HG02852 (cell line): ENCODE results near the gene SFMBT2.
A peak's percentile ranks its signal among the peaks of the same experiment; 100 is the strongest.

Experiments
- ATAC-seq: cut with Tn5 transposase; IDR thresholded peaks from one replicate; pipeline ENCODE4 v1.9.1; 2021; ENCODE audit warnings: mild to moderate bottlenecking, moderate library complexity; ENCODE audit not compliant: unreplicated experiment

SFMBT2 gene

GRCh38 chr10:7370511-7370910, 40.3 kb downstream of the SFMBT2 start:
- ATAC-seq = no peak

GRCh38 chr10:7365027-7365745, 45.6 kb downstream of the SFMBT2 start:
- ATAC-seq = no peak

- ATAC-seq = no peak
Observed at GRCh38 chr10:7364474-7364873, 46.4 kb downstream of the SFMBT2 start.

- no peak for ATAC-seq
Observed at GRCh38 chr10:7363700-7364099, 47.1 kb downstream of the SFMBT2 start.

- ATAC-seq = no peak
Observed at GRCh38 chr10:7362471-7362870, 48.4 kb downstream of the SFMBT2 start.

- no peak for ATAC-seq
Observed at GRCh38 chr10:7361316-7361715, 49.5 kb downstream of the SFMBT2 start.

- no peak for ATAC-seq
Observed at GRCh38 chr10:7359954-7360353, 50.9 kb downstream of the SFMBT2 start.

GRCh38 chr10:7359356-7359755, 51.5 kb downstream of the SFMBT2 start:
- ATAC-seq = no peak

GRCh38 chr10:7357193-7357592, 53.6 kb downstream of the SFMBT2 start:
- ATAC-seq = no peak

- no peak for ATAC-seq
Observed at GRCh38 chr10:7354330-7355047, 56.3 kb downstream of the SFMBT2 start.

- no peak for ATAC-seq
Observed at GRCh38 chr10:7351894-7352293, 58.9 kb downstream of the SFMBT2 start.

- no peak for ATAC-seq
Observed at GRCh38 chr10:7350541-7351195, 60.2 kb downstream of the SFMBT2 start.

GRCh38 chr10:7345717-7346116, 65.1 kb downstream of the SFMBT2 start:
- no peak for ATAC-seq

GRCh38 chr10:7343040-7343439, 67.8 kb downstream of the SFMBT2 start:
- no peak for ATAC-seq

- no peak for ATAC-seq
Observed at GRCh38 chr10:7340179-7340874, 70.5 kb downstream of the SFMBT2 start.

- ATAC-seq = no peak
Observed at GRCh38 chr10:7339510-7339909, 71.3 kb downstream of the SFMBT2 start.

GRCh38 chr10:7338469-7338868, 72.4 kb downstream of the SFMBT2 start:
- ATAC-seq = no peak

GRCh38 chr10:7337431-7338171, 73.2 kb downstream of the SFMBT2 start:
- peak; percentile 85 for ATAC-seq

- no peak for ATAC-seq
Observed at GRCh38 chr10:7335977-7336376, 74.9 kb downstream of the SFMBT2 start.

GRCh38 chr10:7334642-7334964, 76.2 kb downstream of the SFMBT2 start:
- ATAC-seq = no peak
